ENCODE results near the gene BTN3A1.

DNA sequence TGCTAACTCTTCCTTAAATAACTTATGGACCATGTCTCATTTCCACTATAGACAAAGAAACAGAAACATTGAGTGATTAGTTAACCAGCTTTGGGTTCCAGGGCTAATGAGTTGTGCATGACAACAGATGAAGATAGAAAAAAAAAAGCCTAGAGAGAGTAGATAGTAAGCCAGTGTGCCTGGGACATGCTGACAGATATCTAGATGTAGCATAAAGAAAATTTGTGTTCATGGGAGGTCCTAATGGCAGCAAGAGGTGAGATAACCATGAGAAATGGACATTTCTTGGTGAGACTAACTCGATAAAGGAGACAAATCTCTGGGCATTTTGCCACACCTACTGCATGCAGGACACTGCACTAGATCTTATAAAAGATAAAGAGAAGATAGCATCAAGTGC lies 35.5 kb downstream of the BTN3A1 start:
- TF ChIP-seq, protein P1, sequence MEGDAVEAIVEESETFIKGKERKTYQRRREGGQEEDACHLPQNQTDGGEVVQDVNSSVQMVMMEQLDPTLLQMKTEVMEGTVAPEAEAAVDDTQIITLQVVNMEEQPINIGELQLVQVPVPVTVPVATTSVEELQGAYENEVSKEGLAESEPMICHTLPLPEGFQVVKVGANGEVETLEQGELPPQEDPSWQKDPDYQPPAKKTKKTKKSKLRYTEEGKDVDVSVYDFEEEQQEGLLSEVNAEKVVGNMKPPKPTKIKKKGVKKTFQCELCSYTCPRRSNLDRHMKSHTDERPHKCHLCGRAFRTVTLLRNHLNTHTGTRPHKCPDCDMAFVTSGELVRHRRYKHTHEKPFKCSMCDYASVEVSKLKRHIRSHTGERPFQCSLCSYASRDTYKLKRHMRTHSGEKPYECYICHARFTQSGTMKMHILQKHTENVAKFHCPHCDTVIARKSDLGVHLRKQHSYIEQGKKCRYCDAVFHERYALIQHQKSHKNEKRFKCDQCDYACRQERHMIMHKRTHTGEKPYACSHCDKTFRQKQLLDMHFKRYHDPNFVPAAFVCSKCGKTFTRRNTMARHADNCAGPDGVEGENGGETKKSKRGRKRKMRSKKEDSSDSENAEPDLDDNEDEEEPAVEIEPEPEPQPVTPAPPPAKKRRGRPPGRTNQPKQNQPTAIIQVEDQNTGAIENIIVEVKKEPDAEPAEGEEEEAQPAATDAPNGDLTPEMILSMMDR (IDR thresholded peaks at IDR 0.05 in 2 of 3, conservative IDR thresholded peaks at IDR 0.05 in 1 of 3; ENCODE audit: borderline replicate concordance in 1 of 3, insufficient read depth in 1 of 3, low read depth in 2 of 3, low read length in 2 of 3) = no peak
- no peak for TF ChIP-seq POLR2AphosphoS5 (IDR thresholded peaks at IDR 0.05; ENCODE audit: low read depth, low read length)
- no peak for TF ChIP-seq POLR2A (IDR thresholded peaks at IDR 0.05; ENCODE audit: borderline replicate concordance, extremely low read depth, insufficient read depth, insufficient read length)
- TF ChIP-seq SRF (IDR thresholded peaks at IDR 0.05; ENCODE audit: low read depth) = no peak
